B cell (primary cell): Measurements from ENCODE around the gene FOXF1. TPM values are rescaled to one million over a fixed set of nuclear protein-coding genes. Genes with fewer than 3 reads are reported as not detected.
A peak's percentile ranks its signal among the peaks of the same experiment; 100 is the strongest.

Source experiments
- ATAC-seq: fragments of 200-7000 bp; cut with Tn5 transposase; one replicate; pipeline ENCODE4 v1.10.0; 2021; ENCODE audit warnings: low read depth, mild to moderate bottlenecking, moderate number of reproducible peaks, moderate library complexity
- CTCF ChIA-PET: fragments of 350-600 bp; sonication (Branson Sonifier 250); formaldehyde crosslinking; loops from one replicate; lab custom pipeline; 2021; ENCODE audit warnings: antibody characterized with exemption, inconsistent platforms; lab: Charles Lee
- POLR2A ChIA-PET: fragments of 350-600 bp; sonication (Branson Sonifier 250); formaldehyde crosslinking; loops from one replicate; lab custom pipeline; 2021; ENCODE audit warnings: antibody characterized with exemption; lab: Charles Lee
- DNase-seq: peaks from one replicate; pipeline ENCODE4 v3.0.0; 2013
- H2AFZ ChIP-seq: 2 replicates; pipeline ENCODE4 v1.6.1; 2012; ENCODE audit warnings: mild to moderate bottlenecking, low read depth, low read length; ENCODE audit not compliant: insufficient read depth, poor library complexity, severe bottlenecking
- H3K27ac ChIP-seq, 2 donors: 1 replicate in 1 of 2; 2 replicates in 1 of 2; pipeline ENCODE4 v1.5.1; 2012 to 2013; ENCODE audit warnings: low read length in 2 of 2, mild to moderate bottlenecking in 2 of 2, moderate library complexity in 1 of 2
- H3K27me3 ChIP-seq, 4 experiments: fragments of 200-600 bp in 1 of 4; sonication (generic) in 1 of 4; replicated peaks in 1 of 4; 1 replicate in 2 of 4; 2 replicates in 2 of 4; pipeline versions ENCODE4 v1.6.1 to v1.7.0; 2013 to 2016; ENCODE audit warnings: low read length in 3 of 4, mild to moderate bottlenecking in 2 of 4, mixed read lengths in 1 of 4, moderate library complexity in 1 of 4; ENCODE audit not compliant: insufficient read depth in 4 of 4, control insufficient read depth in 3 of 4; ENCODE audit errors: control extremely low read depth in 1 of 4
- H3K36me3 ChIP-seq, 2 experiments: replicated peaks in 1 of 2; 1 replicate in 1 of 2; 2 replicates in 1 of 2; pipeline versions ENCODE4 v1.6.1 to v1.7.1; 2013; ENCODE audit warnings: low read length in 1 of 2; ENCODE audit not compliant: insufficient read depth in 2 of 2, control insufficient read depth in 1 of 2; ENCODE audit errors: control extremely low read depth in 1 of 2, extremely low read depth in 1 of 2
- H3K4me1 ChIP-seq, 2 donors: fragments of 200-600 bp in 1 of 2; sonication (generic) in 1 of 2; 1 replicate in 1 of 2; 2 replicates in 1 of 2; pipeline versions ENCODE4 v1.5.1 to v1.6.1; 2013 to 2017; ENCODE audit warnings: low read length in 2 of 2; ENCODE audit not compliant: control insufficient read depth in 2 of 2, insufficient read depth in 2 of 2
- H3K4me2 ChIP-seq: replicated peaks from 2 replicates; pipeline ENCODE3; 2012; ENCODE audit warnings: mild to moderate bottlenecking, low read depth, low read length; ENCODE audit not compliant: poor library complexity, severe bottlenecking
- H3K4me3 ChIP-seq, 5 experiments: fragments of 200-600 bp in 1 of 5; sonication (generic) in 1 of 5; 1 replicate in 3 of 5; 2 replicates in 2 of 5; pipeline versions ENCODE4 v1.5.1 to v1.7.0; 2011 to 2016; ENCODE audit warnings: low read length in 4 of 5, mild to moderate bottlenecking in 4 of 5, low read depth in 2 of 5, control low read depth in 1 of 5, moderate library complexity in 1 of 5; ENCODE audit not compliant: insufficient read depth in 1 of 5; ENCODE audit errors: control extremely low read depth in 1 of 5, extremely low read depth in 1 of 5
- H3K79me2 ChIP-seq: fragments of 200-600 bp; sonication (generic); one replicate; pipeline ENCODE4 v1.6.0; 2016; ENCODE audit warnings: low read length; ENCODE audit not compliant: control insufficient read depth, insufficient read depth
- H3K9ac ChIP-seq: fragments of 200-600 bp; sonication (generic); 2 replicates; pipeline ENCODE4 v1.6.1; 2017; ENCODE audit warnings: mild to moderate bottlenecking, low read length, moderate library complexity
- H3K9me3 ChIP-seq, 3 donors: one replicate each; pipeline versions ENCODE4 v1.6.1 to v1.7.1; 2013; ENCODE audit warnings: low read length in 2 of 3; ENCODE audit not compliant: control insufficient read depth in 2 of 3, insufficient read depth in 1 of 3; ENCODE audit errors: control extremely low read depth in 1 of 3
- H4K20me1 ChIP-seq: 2 replicates; pipeline ENCODE4 v1.6.0; 2012; ENCODE audit warnings: mild to moderate bottlenecking, low read length; ENCODE audit not compliant: insufficient read depth, control insufficient read depth, poor library complexity, severe bottlenecking
- H3K27ac Mint-ChIP-seq: one replicate; pipeline ENCODE4 v1.8.0; 2021; ENCODE audit warnings: mixed read lengths
- H3K27me3 Mint-ChIP-seq: one replicate; pipeline ENCODE4 v1.8.0; 2021; ENCODE audit warnings: mixed read lengths
- H3K4me1 Mint-ChIP-seq: one replicate; pipeline ENCODE4 v1.8.0; 2021; ENCODE audit warnings: mixed read lengths
- H3K4me3 Mint-ChIP-seq: one replicate; pipeline ENCODE4 v1.8.0; 2021; ENCODE audit warnings: mixed read lengths
- H3K9me3 Mint-ChIP-seq: one replicate; pipeline ENCODE4 v1.8.0; 2022; ENCODE audit warnings: mixed read lengths; ENCODE audit not compliant: insufficient read depth
- EZH2 ChIP-seq: IDR thresholded peaks from 2 replicates; pipeline ENCODE4 v1.6.1; 2012; ENCODE audit warnings: borderline replicate concordance, low read depth, mild to moderate bottlenecking, moderate library complexity, low read length; ENCODE audit not compliant: insufficient read depth, poor library complexity, severe bottlenecking
- WGBS: methylation state at CpG from one replicate; pipeline ENCODE4 v1.1.5; 2013; ENCODE audit warnings: missing lambda C conversion rate; ENCODE audit not compliant: insufficient coverage; 5-methylcytosine and 5-hydroxymethylcytosine counted together
- intact Hi-C: fragments of 100-400 bp; cut with micrococcal nuclease; formaldehyde crosslinking; loops from one replicate; pipeline ENCODE4 v1.10.0; 2022
- polyA plus RNA-seq: library from polyadenylated mRNA; depleted of rRNA; stranded (reverse); fragments of >200 nt; gene quantifications from 2 replicates; pipeline ENCODE4 v1.2.3, GENCODE V29; 2012
- total RNA-seq, 2 donors: library from RNA; stranded (reverse); fragments of 120-200 nt in 1 of 2; gene quantifications; 1 replicate in 1 of 2; 2 replicates in 1 of 2; pipeline versions ENCODE4 v1.2.3 to v1.2.4, GENCODE V29; 2013 to 2022
- TF ChIP-seq, protein P1 (sequence below): fragments of 200-600 bp; IDR thresholded peaks from one replicate; pipeline ENCODE4 v1.8.0; 2022; ENCODE audit warnings: antibody characterized with exemption, mild to moderate bottlenecking

FOXF1 gene
- total and polyA plus RNA-seq, 2 donors (not counting 1 experiment from before 2014, with no cell fraction given), result not detected

DNA sequence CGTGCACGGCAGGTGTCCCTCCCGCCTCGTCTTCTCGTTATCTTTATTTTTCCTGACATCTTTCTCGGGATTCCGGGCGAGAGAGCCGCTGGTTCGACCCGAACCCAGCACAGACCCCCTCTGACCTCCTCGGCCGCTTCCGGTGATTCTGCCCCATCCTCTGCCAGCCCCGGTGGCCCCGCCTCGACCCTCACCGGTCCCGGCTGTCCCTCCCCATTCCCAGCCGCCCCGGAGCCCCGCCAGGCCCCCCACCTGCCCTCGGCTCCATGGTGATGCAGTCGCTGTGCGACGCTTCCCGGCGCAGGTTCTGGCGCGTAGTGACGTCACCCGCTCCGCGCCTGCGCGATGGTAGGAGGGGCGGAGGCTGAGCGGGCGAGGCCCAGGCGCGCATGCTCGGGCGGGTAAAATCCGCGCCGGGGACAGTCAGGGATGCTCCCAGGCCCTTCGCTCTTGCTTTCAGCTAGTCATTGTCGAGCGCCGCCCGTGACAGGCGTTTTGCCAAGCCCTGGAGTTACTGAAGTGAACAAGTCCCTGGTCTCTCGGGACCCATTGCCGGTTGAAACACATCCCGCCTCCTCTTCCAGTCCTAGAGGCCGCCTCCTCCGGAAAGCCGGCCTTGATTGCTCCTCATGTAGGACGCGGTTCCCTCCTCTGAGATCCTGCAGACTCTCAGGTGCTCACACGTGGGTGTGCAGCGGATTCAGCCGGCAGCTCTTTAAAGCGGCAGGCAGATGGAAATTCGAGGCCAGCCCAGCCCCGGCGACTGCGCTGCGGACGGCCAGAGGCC lies 44.8 kb downstream of the FOXF1 start, which contains the start of gene MTHFSD:
MTHFSD (minus strand) TSS at position 319 of the 787 bp plus-strand sequence; CDS start at position 268, 51 bp downstream.
- CTCF ChIA-PET, result interaction anchor here (1.5 kb wide), 1 partner anchor 9 kb away, joined by 5 read pairs; no protein-coding TSS in a partner anchor
- TF ChIP-seq, protein P1, sequence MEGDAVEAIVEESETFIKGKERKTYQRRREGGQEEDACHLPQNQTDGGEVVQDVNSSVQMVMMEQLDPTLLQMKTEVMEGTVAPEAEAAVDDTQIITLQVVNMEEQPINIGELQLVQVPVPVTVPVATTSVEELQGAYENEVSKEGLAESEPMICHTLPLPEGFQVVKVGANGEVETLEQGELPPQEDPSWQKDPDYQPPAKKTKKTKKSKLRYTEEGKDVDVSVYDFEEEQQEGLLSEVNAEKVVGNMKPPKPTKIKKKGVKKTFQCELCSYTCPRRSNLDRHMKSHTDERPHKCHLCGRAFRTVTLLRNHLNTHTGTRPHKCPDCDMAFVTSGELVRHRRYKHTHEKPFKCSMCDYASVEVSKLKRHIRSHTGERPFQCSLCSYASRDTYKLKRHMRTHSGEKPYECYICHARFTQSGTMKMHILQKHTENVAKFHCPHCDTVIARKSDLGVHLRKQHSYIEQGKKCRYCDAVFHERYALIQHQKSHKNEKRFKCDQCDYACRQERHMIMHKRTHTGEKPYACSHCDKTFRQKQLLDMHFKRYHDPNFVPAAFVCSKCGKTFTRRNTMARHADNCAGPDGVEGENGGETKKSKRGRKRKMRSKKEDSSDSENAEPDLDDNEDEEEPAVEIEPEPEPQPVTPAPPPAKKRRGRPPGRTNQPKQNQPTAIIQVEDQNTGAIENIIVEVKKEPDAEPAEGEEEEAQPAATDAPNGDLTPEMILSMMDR, result no peak
- TF ChIP-seq EZH2, result no peak
- Mint-ChIP-seq H3K4me1 (peaks cover 16% of the 10 kb centered on the region), H3K4me3 (peak within 1 kb of the TSS; percentile 95), H3K9me3 (no peaks in the 10 kb centered on the region), H3K27ac (peak within 1 kb of the TSS; percentile 95), H3K27me3 (peaks cover 3% of the 10 kb centered on the region)
- Histone ChIP-seq H4K20me1 (no peaks in the 10 kb centered on the region), H3K4me3 (peak within 1 kb of the TSS; percentile 78 to 98 (median 87)), H3K27ac (peak within 1 kb of the TSS; percentile 89 to 94), H2AFZ (peak within 1 kb of the TSS; percentile 79), H3K4me1 (peaks cover 6 to 16% of the 10 kb centered on the region in 2 donors), H3K27me3 (peaks cover 0 to 7% (median 1%) of the 10 kb centered on the region in 4 experiments), H3K9me3 (no peaks in the 10 kb centered on the region), H3K36me3 (peaks cover 0 to 9% of the 10 kb centered on the region in 2 experiments), H3K4me2 (peak within 1 kb of the TSS; percentile 74), H3K79me2 (peaks cover 7% of the 10 kb centered on the region), H3K9ac (peak within 1 kb of the TSS; percentile 96)
- ATAC-seq, result peak; percentile 97
- intact Hi-C loops, result loop anchor here (1.0 to 10.0 kb wide), 3 partner anchors 8 to 830 kb away; partner anchors contain the start of gene FBXO31
- DNase-seq, result peak; percentile 95
- POLR2A ChIA-PET, result interaction anchor here (0.5 kb wide), 1 partner anchor 817 kb away, joined by 3 read pairs; no protein-coding TSS in a partner anchor
- 6% methylated on average over 70 of the region's 70 CpGs for WGBS
